Breast epithelium (tissue), 3 donors: Measurements from ENCODE around the gene ZNF775.

Source experiments
- POLR2AphosphoS5 ChIP-seq, 3 donors: sonication (generic); formaldehyde crosslinking; IDR thresholded peaks; one replicate each; pipeline ENCODE4 v1.6.1; 2017; ENCODE audit warnings: antibody characterized with exemption in 3 of 3
- TF ChIP-seq, protein P1 (sequence below), 3 donors: fragments of 450-650 bp; IDR thresholded peaks; one replicate each; pipeline ENCODE4 v1.5.1; 2016 to 2017; ENCODE audit warnings: antibody characterized with exemption in 3 of 3, mild to moderate bottlenecking in 3 of 3, moderate library complexity in 3 of 3

DNA sequence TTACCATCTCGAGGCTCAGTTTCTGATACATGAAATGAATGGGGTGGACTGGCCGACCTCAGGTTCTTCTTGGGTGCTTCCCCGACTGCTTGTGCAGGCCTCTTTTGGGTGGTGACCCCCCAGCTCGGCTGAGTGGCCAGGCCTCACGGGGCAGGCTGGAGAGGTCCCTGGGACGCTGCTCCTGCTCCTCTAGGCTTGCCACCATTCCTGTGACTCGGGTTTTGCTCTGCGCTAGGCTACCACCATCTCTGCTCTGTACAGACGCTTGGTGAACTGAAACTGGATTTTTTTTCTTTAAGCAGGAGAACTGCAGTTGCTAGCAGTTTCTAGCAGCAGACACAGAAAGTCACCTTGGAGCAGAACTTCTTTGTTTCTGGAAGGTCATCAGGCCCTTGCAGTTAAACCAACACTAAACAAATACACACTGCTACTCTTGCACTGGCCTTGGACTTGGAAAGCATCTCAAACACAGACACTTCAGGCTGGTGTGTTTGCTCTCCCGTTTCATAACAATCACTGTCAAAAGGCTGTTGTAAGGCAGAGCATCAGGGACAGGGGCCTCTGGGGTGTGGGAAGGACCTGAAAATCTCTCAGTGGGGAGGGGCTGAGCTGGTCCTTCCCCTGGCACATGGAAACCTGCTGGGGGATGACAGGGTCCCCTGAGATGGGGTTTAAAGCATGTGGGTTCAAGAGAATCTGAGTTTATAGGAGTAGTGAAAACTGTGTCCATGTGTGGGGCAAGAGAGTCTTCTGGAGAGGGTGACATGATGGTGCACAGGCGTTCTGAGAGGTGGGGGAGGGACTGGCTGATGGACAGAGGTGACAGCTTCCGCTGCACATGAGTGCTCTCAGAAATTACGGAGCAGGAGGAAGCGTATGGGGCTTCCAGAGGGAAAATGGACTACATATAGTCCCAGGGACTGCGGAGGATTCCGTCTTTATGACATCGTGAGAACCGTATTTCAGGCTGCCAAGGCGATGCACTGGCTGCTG, 36.3 kb downstream of the ZNF775 start:
- no peak for TF ChIP-seq POLR2AphosphoS5 (IDR thresholded peaks at IDR 0.05)
- TF ChIP-seq, protein P1, sequence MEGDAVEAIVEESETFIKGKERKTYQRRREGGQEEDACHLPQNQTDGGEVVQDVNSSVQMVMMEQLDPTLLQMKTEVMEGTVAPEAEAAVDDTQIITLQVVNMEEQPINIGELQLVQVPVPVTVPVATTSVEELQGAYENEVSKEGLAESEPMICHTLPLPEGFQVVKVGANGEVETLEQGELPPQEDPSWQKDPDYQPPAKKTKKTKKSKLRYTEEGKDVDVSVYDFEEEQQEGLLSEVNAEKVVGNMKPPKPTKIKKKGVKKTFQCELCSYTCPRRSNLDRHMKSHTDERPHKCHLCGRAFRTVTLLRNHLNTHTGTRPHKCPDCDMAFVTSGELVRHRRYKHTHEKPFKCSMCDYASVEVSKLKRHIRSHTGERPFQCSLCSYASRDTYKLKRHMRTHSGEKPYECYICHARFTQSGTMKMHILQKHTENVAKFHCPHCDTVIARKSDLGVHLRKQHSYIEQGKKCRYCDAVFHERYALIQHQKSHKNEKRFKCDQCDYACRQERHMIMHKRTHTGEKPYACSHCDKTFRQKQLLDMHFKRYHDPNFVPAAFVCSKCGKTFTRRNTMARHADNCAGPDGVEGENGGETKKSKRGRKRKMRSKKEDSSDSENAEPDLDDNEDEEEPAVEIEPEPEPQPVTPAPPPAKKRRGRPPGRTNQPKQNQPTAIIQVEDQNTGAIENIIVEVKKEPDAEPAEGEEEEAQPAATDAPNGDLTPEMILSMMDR (IDR thresholded peaks at IDR 0.05): no peak
